SK-N-SH (cell line): ENCODE measurements around the gene AFAP1.

ENCODE experiments used
- CTCF ChIP-seq: fragments of 200-600 bp; sonication (generic); IDR thresholded peaks from 2 replicates; pipeline ENCODE4 v1.6.1; 2017; ENCODE audit warnings: antibody characterized with exemption, mild to moderate bottlenecking, moderate library complexity
- FOXJ3 ChIP-seq: sonication (generic); formaldehyde crosslinking; IDR thresholded peaks from 2 replicates; pipeline ENCODE4 v1.5.1; 2020; ENCODE audit warnings: mild to moderate bottlenecking, missing genetic modification reagents
- PBX3 ChIP-seq: IDR thresholded peaks from 2 replicates; pipeline ENCODE4; 2012
- RAD21 ChIP-seq: IDR thresholded peaks from 2 replicates; pipeline ENCODE4 v1.6.1; 2012; ENCODE audit warnings: mild to moderate bottlenecking, low read length
- TAF1 ChIP-seq: IDR thresholded peaks from 2 replicates; pipeline ENCODE4 v1.6.1; 2012; ENCODE audit warnings: low read depth, mild to moderate bottlenecking, low read length, moderate library complexity, borderline replicate concordance

- no peak for TF ChIP-seq CTCF
- TF ChIP-seq FOXJ3 (CRISPR knock-in tag) = no peak
- no peak for TF ChIP-seq PBX3
- no peak for TF ChIP-seq TAF1
- TF ChIP-seq RAD21 = no peak
These were observed 133.1 kb downstream of the AFAP1 start for GRCh38 chr4:7806338-7807090.
